ENCODE results near the gene ERGIC2. TPM values are rescaled to one million over a fixed set of nuclear protein-coding genes. Genes with fewer than 3 reads are reported as not detected.

ERGIC2 gene
- polyA plus RNA-seq, 3 donors: 5.9 to 59.0 (median 52.7) TPM

- no peaks in the 10 kb centered on the region for H3K4me1 ChIP-seq (ENCODE audit: control insufficient read depth in 1 of 2, insufficient read depth in 2 of 2, low read length in 2 of 2)
- WGBS (ENCODE audit: insufficient coverage): no CpG with 5 or more reads among the region's 2 CpGs
- no peaks in the 10 kb centered on the region for H3K4me1 Mint-ChIP-seq
- peaks cover 45 to 53% of the 10 kb centered on the region in 2 donors for H3K36me3 Mint-ChIP-seq
- H3K27ac Mint-ChIP-seq: no peak overlapping the region
- H3K27me3 ChIP-seq (ENCODE audit: control insufficient read depth in 2 of 2, insufficient read depth in 2 of 2, low read length in 2 of 2): no peaks in the 10 kb centered on the region
- no peak overlapping the region for H3K4me3 ChIP-seq (replicated peaks in 1 of 3; ENCODE audit: low read depth in 2 of 3, low read length in 3 of 3)
- H3K36me3 ChIP-seq (replicated peaks in 1 of 2; ENCODE audit: control insufficient read depth in 1 of 2, insufficient read depth in 2 of 2, low read length in 2 of 2): peaks cover 14 to 63% of the 10 kb centered on the region in 2 donors
- no peak overlapping the region for H3K4me3 Mint-ChIP-seq
- H4K20me1 ChIP-seq (ENCODE audit: insufficient read depth, low read length): no peaks in the 10 kb centered on the region
- no peaks in the 10 kb centered on the region for H3K9me3 Mint-ChIP-seq
- intact Hi-C loops (cut with micrococcal nuclease): no loop called here
- H3K9ac ChIP-seq (ENCODE audit: insufficient read depth, low read length, poor library complexity, severe bottlenecking): no peak overlapping the region
- TF ChIP-seq, protein P1, sequence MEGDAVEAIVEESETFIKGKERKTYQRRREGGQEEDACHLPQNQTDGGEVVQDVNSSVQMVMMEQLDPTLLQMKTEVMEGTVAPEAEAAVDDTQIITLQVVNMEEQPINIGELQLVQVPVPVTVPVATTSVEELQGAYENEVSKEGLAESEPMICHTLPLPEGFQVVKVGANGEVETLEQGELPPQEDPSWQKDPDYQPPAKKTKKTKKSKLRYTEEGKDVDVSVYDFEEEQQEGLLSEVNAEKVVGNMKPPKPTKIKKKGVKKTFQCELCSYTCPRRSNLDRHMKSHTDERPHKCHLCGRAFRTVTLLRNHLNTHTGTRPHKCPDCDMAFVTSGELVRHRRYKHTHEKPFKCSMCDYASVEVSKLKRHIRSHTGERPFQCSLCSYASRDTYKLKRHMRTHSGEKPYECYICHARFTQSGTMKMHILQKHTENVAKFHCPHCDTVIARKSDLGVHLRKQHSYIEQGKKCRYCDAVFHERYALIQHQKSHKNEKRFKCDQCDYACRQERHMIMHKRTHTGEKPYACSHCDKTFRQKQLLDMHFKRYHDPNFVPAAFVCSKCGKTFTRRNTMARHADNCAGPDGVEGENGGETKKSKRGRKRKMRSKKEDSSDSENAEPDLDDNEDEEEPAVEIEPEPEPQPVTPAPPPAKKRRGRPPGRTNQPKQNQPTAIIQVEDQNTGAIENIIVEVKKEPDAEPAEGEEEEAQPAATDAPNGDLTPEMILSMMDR (IDR thresholded peaks at IDR 0.05): no peak
- no peaks in the 10 kb centered on the region for H3K9me3 ChIP-seq (replicated peaks in 1 of 2; ENCODE audit: control insufficient read depth in 1 of 2, insufficient read depth in 1 of 2, low read length in 2 of 2)
- H3K27me3 Mint-ChIP-seq (ENCODE audit: low read depth in 3 of 3): no peaks in the 10 kb centered on the region
- no peak overlapping the region for H2AFZ ChIP-seq (ENCODE audit: insufficient read depth, low read depth, low read length, poor library complexity, severe bottlenecking)
- no peaks in the 10 kb centered on the region for H3K79me2 ChIP-seq (ENCODE audit: insufficient read depth, low read length)
- no peak overlapping the region for H3K27ac ChIP-seq (ENCODE audit: low read depth in 1 of 2, low read length in 2 of 2)
- no peak for DNase-seq
- H3K4me2 ChIP-seq (replicated peaks; ENCODE audit: extremely low read depth, low read length, poor library complexity, severe bottlenecking): no peak overlapping the region
Observed at GRCh38 chr12:29334937-29335336, 46.0 kb downstream of the ERGIC2 start.

- Mint-ChIP-seq H3K4me1 (no peaks in the 10 kb centered on the region), H3K36me3 (peaks cover 40 to 48% of the 10 kb centered on the region in 2 donors), H3K4me3 (no peak overlapping the region), H3K27me3 (ENCODE audit: low read depth in 3 of 3) (no peaks in the 10 kb centered on the region), H3K9me3 (no peaks in the 10 kb centered on the region), H3K27ac (no peak overlapping the region)
- TF ChIP-seq, protein P1 (IDR thresholded peaks at IDR 0.05): no peak
- DNase-seq: no peak
- H3K9ac ChIP-seq (ENCODE audit: insufficient read depth, low read length, poor library complexity, severe bottlenecking): no peak overlapping the region
- H2AFZ ChIP-seq (ENCODE audit: insufficient read depth, low read depth, low read length, poor library complexity, severe bottlenecking): no peak overlapping the region
- no peaks in the 10 kb centered on the region for H3K27me3 ChIP-seq (ENCODE audit: control insufficient read depth in 2 of 2, insufficient read depth in 2 of 2, low read length in 2 of 2)
- no peaks in the 10 kb centered on the region for H3K79me2 ChIP-seq (ENCODE audit: insufficient read depth, low read length)
- no peaks in the 10 kb centered on the region for H3K4me1 ChIP-seq (ENCODE audit: control insufficient read depth in 1 of 2, insufficient read depth in 2 of 2, low read length in 2 of 2)
- H3K4me2 ChIP-seq (replicated peaks; ENCODE audit: extremely low read depth, low read length, poor library complexity, severe bottlenecking): no peak overlapping the region
- no CpG with 5 or more reads among the region's 1 CpG for WGBS (ENCODE audit: insufficient coverage)
- intact Hi-C loops (cut with micrococcal nuclease): no loop called here
- no peaks in the 10 kb centered on the region for H3K9me3 ChIP-seq (replicated peaks in 1 of 2; ENCODE audit: control insufficient read depth in 1 of 2, insufficient read depth in 1 of 2, low read length in 2 of 2)
- no peak overlapping the region for H3K27ac ChIP-seq (ENCODE audit: low read depth in 1 of 2, low read length in 2 of 2)
- no peak overlapping the region for H3K4me3 ChIP-seq (replicated peaks in 1 of 3; ENCODE audit: low read depth in 2 of 3, low read length in 3 of 3)
- no peaks in the 10 kb centered on the region for H4K20me1 ChIP-seq (ENCODE audit: insufficient read depth, low read length)
- peaks cover 5 to 48% of the 10 kb centered on the region in 2 donors for H3K36me3 ChIP-seq (replicated peaks in 1 of 2; ENCODE audit: control insufficient read depth in 1 of 2, insufficient read depth in 2 of 2, low read length in 2 of 2)
Observed at GRCh38 chr12:29333178-29333577, 47.8 kb downstream of the ERGIC2 start.

Data from CD14-positive monocyte (primary cell).